ENCODE results near the gene IGLL5.

- TF ChIP-seq CTCF (conservative IDR thresholded peaks at IDR 0.05; ENCODE audit: low read length): no peak
- TF ChIP-seq EZH2phosphoT487 (IDR thresholded peaks at IDR 0.05; ENCODE audit: borderline replicate concordance): no peak
Observed at GRCh38 chr22:22908941-22909604, 21.5 kb downstream of the IGLL5 start.
